SK-N-SH (cell line): ENCODE results near the gene VPS35L. TPM values are rescaled to one million over a fixed set of nuclear protein-coding genes. Genes with fewer than 3 reads are reported as not detected.

Experiments used
- CTCF ChIA-PET: fragments of 300-600, 350-600 bp; formaldehyde crosslinking; extraction: SDS; loops from one replicate; lab custom pipeline; 2021; lab: Yijun Ruan, JAX
- POLR2A ChIA-PET: fragments of 350-600 bp; sonication (Branson Sonifier 250); formaldehyde crosslinking; extraction: SDS; loops from one replicate; lab custom pipeline; 2020; ENCODE audit warnings: antibody characterized with exemption, inconsistent platforms; lab: Yijun Ruan, JAX
- DNase-seq: peaks from one replicate; pipeline ENCODE4 v3.0.0; 2012
- H2AFZ ChIP-seq: fragments of 200-600 bp; sonication (generic); 2 replicates; pipeline ENCODE4 v1.8.1; 2016; ENCODE audit warnings: antibody characterized with exemption, mild to moderate bottlenecking, low read depth
- H3F3A ChIP-seq: fragments of 200-600 bp; sonication (generic); replicated peaks from 2 replicates; pipeline ENCODE3; 2016; ENCODE audit warnings: antibody characterized with exemption, mild to moderate bottlenecking; ENCODE audit not compliant: insufficient read depth
- H3K27ac ChIP-seq, 2 experiments: fragments of 200-500 bp in 1 of 2; fragments of 200-600 bp in 1 of 2; sonication (Bioruptor generic) in 1 of 2; sonication (generic), shearing (Covaris generic) in 1 of 2; 2 replicates each; pipeline versions ENCODE4 v1.5.1 to v1.6.1; 2014 to 2016; ENCODE audit warnings: low read depth in 2 of 2, inconsistent platforms in 1 of 2, low read length in 1 of 2, mild to moderate bottlenecking in 1 of 2, mixed read lengths in 1 of 2
- H3K27me3 ChIP-seq: fragments of 200-600 bp; sonication (generic), shearing (Covaris generic); 2 replicates; pipeline ENCODE4 v1.6.1; 2016; ENCODE audit warnings: mixed run types; ENCODE audit not compliant: insufficient read depth
- H3K36me3 ChIP-seq, 2 experiments: fragments of 200-500 bp in 1 of 2; fragments of 200-600 bp in 1 of 2; sonication (Bioruptor generic) in 1 of 2; sonication (generic) in 1 of 2; replicated peaks in 1 of 2; 2 replicates each; pipeline versions ENCODE3 to v1.5.1; 2014 to 2016; ENCODE audit warnings: low read length in 1 of 2, mild to moderate bottlenecking in 1 of 2; ENCODE audit not compliant: insufficient read depth in 2 of 2, control insufficient read depth in 1 of 2
- H3K4me1 ChIP-seq, 2 experiments: fragments of 200-500 bp in 1 of 2; fragments of 200-600 bp in 1 of 2; sonication (Bioruptor generic) in 1 of 2; sonication (generic), shearing (Covaris generic) in 1 of 2; 2 replicates each; pipeline versions ENCODE4 v1.5.1 to v1.6.1; 2014 to 2016; ENCODE audit warnings: low read depth in 1 of 2, low read length in 1 of 2, mixed run types in 1 of 2; ENCODE audit not compliant: insufficient read depth in 2 of 2, control insufficient read depth in 1 of 2
- H3K4me2 ChIP-seq: fragments of 200-600 bp; sonication (generic), shearing (Covaris generic); 2 replicates; pipeline ENCODE4 v1.6.1; 2017; ENCODE audit warnings: mixed run types
- H3K4me3 ChIP-seq, 2 experiments: fragments of 200-500 bp in 1 of 2; fragments of 200-600 bp in 1 of 2; sonication (Bioruptor generic) in 1 of 2; sonication (generic), shearing (Covaris generic) in 1 of 2; 2 replicates each; pipeline versions ENCODE4 v1.5.1 to v1.8.1; 2014 to 2016; ENCODE audit warnings: low read depth in 2 of 2, inconsistent platforms in 1 of 2, low read length in 1 of 2, mild to moderate bottlenecking in 1 of 2, mixed read lengths in 1 of 2, moderate library complexity in 1 of 2
- H3K79me2 ChIP-seq: fragments of 200-600 bp; sonication (generic); 2 replicates; pipeline ENCODE4 v1.8.1; 2017; ENCODE audit warnings: mild to moderate bottlenecking; ENCODE audit not compliant: insufficient read depth
- H3K9ac ChIP-seq: fragments of 200-600 bp; sonication (generic); 2 replicates; pipeline ENCODE4 v1.6.1; 2017; ENCODE audit warnings: mixed run types
- H3K9me2 ChIP-seq: fragments of 200-600 bp; sonication (generic); 2 replicates; pipeline ENCODE4 v1.6.1; 2017; ENCODE audit warnings: mixed run types
- H3K9me3 ChIP-seq: fragments of 200-600 bp; sonication (generic); 2 replicates; pipeline ENCODE4 v1.6.1; 2017; ENCODE audit warnings: mixed run types, mild to moderate bottlenecking, moderate library complexity
- H4K20me1 ChIP-seq: fragments of 200-600 bp; sonication (generic); 2 replicates; pipeline ENCODE4 v1.6.1; 2017; ENCODE audit warnings: mild to moderate bottlenecking, mixed run types; ENCODE audit not compliant: insufficient read depth
- ELF1 ChIP-seq: IDR thresholded peaks from 2 replicates; pipeline ENCODE4 v1.4.0; 2012
- EP300 ChIP-seq, 2 experiments: IDR thresholded peaks; 2 replicates each; pipeline versions ENCODE4 v1.4.0 to v1.6.1; 2012; ENCODE audit warnings: borderline replicate concordance in 1 of 2, low read depth in 1 of 2, low read length in 1 of 2
- FOXJ3 ChIP-seq: sonication (generic); formaldehyde crosslinking; IDR thresholded peaks from 2 replicates; pipeline ENCODE4 v1.5.1; 2020; ENCODE audit warnings: mild to moderate bottlenecking, missing genetic modification reagents
- MXI1 ChIP-seq: IDR thresholded peaks from 2 replicates; pipeline ENCODE4 v1.6.1; 2012; ENCODE audit warnings: mild to moderate bottlenecking, low read depth, low read length, improper control_type of control experiment
- TCF12 ChIP-seq: IDR thresholded peaks from 2 replicates; pipeline ENCODE4 v1.4.0; 2012
- YY1 ChIP-seq: IDR thresholded peaks from 2 replicates; pipeline ENCODE4 v1.4.0; 2012; ENCODE audit warnings: low read depth, mild to moderate bottlenecking
- WGBS: methylation state at CpG from one replicate; pipeline ENCODE4 v1.1.6; 2017; ENCODE audit warnings: low lambda C conversion rate; 5-methylcytosine and 5-hydroxymethylcytosine counted together
- polyA plus RNA-seq, 3 experiments: library from polyadenylated mRNA; depleted of rRNA; stranded (reverse); fragments of >200 nt; gene quantifications; 2 replicates each; pipeline ENCODE4 v1.2.3, GENCODE V29; 2012
- TF ChIP-seq, protein P1 (sequence below): IDR thresholded peaks from 2 replicates; pipeline ENCODE4; 2012
- TF ChIP-seq, protein P2 (sequence below): IDR thresholded peaks from 2 replicates; pipeline ENCODE4 v1.4.0; 2012; ENCODE audit warnings: low read depth
- TF ChIP-seq, protein P3 (sequence below): fragments of 150-350 bp; IDR thresholded peaks from 2 replicates; pipeline ENCODE4 v1.6.1; 2016; ENCODE audit warnings: mild to moderate bottlenecking, low read depth, low read length
- TF ChIP-seq, protein P4 (sequence below): fragments of 150-350 bp; IDR thresholded peaks from 2 replicates; pipeline ENCODE4 v1.6.1; 2017; ENCODE audit warnings: antibody characterized with exemption, low read length, low read depth, borderline replicate concordance

VPS35L gene
- polyA plus RNA-seq, 1 of the 3 experiments (the other 2 are of a cell fraction) = 35.3 TPM

DNA sequence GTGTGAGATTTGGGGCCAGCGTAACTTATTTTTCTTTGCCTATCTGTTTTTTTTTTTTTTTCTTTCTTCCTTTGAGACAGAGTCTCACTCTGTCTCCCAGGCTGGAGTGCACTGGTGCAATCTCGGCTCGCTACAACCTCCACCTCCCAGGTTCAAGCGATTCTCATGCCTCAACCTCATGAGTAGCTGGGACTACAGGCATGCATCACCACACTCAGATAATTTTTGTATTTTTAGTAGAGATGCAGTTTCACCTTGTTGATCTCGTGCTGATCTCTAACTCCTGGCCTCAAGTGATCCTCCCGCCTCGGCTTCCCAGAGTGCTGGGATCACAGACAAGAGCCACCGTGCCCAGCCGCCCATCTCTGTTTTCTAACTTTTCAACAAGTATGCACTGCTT lies 63.4 kb downstream of the VPS35L start:
- no peak overlapping the region for H3K4me2 ChIP-seq
- no peak overlapping the region for H3K4me3 ChIP-seq
- H2AFZ ChIP-seq = no peak overlapping the region
- no peak for DNase-seq
- no peaks in the 10 kb centered on the region for H3K79me2 ChIP-seq
- H3F3A ChIP-seq = no peaks in the 10 kb centered on the region
- H3K36me3 ChIP-seq = peaks cover 3 to 8% of the 10 kb centered on the region in 2 experiments
- no peaks in the 10 kb centered on the region for H3K4me1 ChIP-seq
- H3K9me3 ChIP-seq = no peaks in the 10 kb centered on the region
- WGBS = 94% methylated on average over 9 of the region's 9 CpGs
- TF ChIP-seq YY1 = no peak
- TF ChIP-seq, protein P1, sequence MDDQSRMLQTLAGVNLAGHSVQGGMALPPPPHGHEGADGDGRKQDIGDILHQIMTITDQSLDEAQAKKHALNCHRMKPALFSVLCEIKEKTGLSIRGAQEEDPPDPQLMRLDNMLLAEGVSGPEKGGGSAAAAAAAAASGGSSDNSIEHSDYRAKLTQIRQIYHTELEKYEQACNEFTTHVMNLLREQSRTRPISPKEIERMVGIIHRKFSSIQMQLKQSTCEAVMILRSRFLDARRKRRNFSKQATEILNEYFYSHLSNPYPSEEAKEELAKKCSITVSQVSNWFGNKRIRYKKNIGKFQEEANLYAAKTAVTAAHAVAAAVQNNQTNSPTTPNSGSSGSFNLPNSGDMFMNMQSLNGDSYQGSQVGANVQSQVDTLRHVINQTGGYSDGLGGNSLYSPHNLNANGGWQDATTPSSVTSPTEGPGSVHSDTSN = no peak
- TF ChIP-seq EP300 (IDR thresholded peaks at IDR 0.05; ENCODE audit: borderline replicate concordance in 1 of 2, low read depth in 1 of 2, low read length in 1 of 2) = no peak
- TF ChIP-seq, protein P2, sequence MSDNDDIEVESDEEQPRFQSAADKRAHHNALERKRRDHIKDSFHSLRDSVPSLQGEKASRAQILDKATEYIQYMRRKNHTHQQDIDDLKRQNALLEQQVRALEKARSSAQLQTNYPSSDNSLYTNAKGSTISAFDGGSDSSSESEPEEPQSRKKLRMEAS = no peak
- TF ChIP-seq FOXJ3 (CRISPR knock-in tag) = no peak
- TF ChIP-seq, protein P3, sequence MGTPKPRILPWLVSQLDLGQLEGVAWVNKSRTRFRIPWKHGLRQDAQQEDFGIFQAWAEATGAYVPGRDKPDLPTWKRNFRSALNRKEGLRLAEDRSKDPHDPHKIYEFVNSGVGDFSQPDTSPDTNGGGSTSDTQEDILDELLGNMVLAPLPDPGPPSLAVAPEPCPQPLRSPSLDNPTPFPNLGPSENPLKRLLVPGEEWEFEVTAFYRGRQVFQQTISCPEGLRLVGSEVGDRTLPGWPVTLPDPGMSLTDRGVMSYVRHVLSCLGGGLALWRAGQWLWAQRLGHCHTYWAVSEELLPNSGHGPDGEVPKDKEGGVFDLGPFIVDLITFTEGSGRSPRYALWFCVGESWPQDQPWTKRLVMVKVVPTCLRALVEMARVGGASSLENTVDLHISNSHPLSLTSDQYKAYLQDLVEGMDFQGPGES = no peak
- no peak overlapping the region for H3K9ac ChIP-seq
- POLR2A ChIA-PET = no interaction called here
- no peak overlapping the region for H3K27ac ChIP-seq
- H4K20me1 ChIP-seq = no peaks in the 10 kb centered on the region
- no peaks in the 10 kb centered on the region for H3K27me3 ChIP-seq
- CTCF ChIA-PET = interaction anchor here (0.7 to 1.6 kb wide), 2 partner anchors 12 to 17 kb away, joined by 3 read pairs; no protein-coding TSS in a partner anchor
- H3K9me2 ChIP-seq = no peaks in the 10 kb centered on the region

DNA sequence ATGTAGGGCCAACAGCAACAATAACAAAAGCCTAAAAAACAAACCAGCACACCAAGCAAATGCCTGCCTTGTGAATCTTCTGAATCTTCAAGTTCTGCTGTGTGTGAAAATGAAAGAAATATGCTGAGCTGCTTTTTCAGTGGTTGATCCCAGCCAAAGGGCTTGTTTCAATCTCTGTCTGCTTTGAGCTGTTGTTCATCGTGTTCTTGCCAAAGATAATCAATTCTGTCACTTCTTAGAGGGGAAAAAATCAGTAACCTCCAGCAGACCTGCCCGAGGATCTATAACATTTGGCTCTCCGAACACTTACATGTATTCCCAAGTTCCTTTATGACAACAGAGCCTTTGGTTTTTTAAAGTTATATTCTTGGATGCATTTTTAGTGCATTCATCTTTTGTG lies 65.9 kb downstream of the VPS35L start:
- Histone ChIP-seq H3K9me3 (no peaks in the 10 kb centered on the region), H3K36me3 (peaks cover 3 to 11% of the 10 kb centered on the region in 2 experiments), H3K9me2 (no peaks in the 10 kb centered on the region), H3K4me1 (no peaks in the 10 kb centered on the region), H3K4me2 (no peak overlapping the region), H3K9ac (no peak overlapping the region), H3K27ac (no peak overlapping the region), H3K79me2 (no peaks in the 10 kb centered on the region), H3K27me3 (no peaks in the 10 kb centered on the region), H3F3A (no peaks in the 10 kb centered on the region), H4K20me1 (no peaks in the 10 kb centered on the region)
- POLR2A ChIA-PET = no interaction called here
- DNase-seq = no peak
- WGBS = 84% methylated on average over 3 of the region's 3 CpGs
- CTCF ChIA-PET = no interaction called here
- TF ChIP-seq MXI1 = no peak
- TF ChIP-seq TCF12 = no peak
- no peak for TF ChIP-seq ELF1
- TF ChIP-seq, protein P3 = no peak
- TF ChIP-seq FOXJ3 (CRISPR knock-in tag) = no peak
- TF ChIP-seq, protein P4, sequence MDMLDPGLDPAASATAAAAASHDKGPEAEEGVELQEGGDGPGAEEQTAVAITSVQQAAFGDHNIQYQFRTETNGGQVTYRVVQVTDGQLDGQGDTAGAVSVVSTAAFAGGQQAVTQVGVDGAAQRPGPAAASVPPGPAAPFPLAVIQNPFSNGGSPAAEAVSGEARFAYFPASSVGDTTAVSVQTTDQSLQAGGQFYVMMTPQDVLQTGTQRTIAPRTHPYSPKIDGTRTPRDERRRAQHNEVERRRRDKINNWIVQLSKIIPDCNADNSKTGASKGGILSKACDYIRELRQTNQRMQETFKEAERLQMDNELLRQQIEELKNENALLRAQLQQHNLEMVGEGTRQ = no peak
- TF ChIP-seq YY1 = no peak
- TF ChIP-seq, all 33 proteins: peak for 0
- Histone ChIP-seq H2AFZ (no peak overlapping the region), H3K4me3 (no peak overlapping the region)
